Stimulated activated CD4-positive, alpha-beta T cell treated with anti-CD3 and anti-CD28 coated beads, TNF-alpha, amount 100 ng/mL, for 1 hour (primary cell): ENCODE results near the gene SART1.

Experiments used
- DNase-seq, 3 donors: peaks; one replicate each; pipeline ENCODE4 v3.0.0-alpha.2; 2020; ENCODE audit warnings: low read depth in 3 of 3, low spot score in 1 of 3

SART1 gene

DNA sequence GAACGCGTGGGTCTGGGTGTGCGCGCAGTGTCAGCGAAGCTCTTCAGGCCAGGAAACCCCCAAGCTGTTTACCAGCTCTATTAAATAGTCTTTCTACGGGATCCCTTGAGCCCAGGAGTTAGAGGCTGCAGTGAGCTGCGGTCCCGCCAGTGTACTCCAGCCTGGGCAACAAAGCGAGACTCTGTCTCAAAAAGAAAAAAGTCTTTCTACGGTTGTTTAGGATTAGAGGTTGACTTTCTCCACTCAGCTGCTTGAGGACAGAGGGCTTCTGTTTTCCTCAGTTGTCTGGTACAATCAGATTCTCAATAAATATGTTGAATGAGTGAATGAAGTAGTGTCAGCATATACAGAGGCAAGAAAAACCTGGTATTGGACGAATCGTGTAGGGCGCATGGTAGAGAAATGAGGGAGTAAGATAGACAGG lies 619 bp downstream of the SART1 start:
- no peak for DNase-seq

DNA sequence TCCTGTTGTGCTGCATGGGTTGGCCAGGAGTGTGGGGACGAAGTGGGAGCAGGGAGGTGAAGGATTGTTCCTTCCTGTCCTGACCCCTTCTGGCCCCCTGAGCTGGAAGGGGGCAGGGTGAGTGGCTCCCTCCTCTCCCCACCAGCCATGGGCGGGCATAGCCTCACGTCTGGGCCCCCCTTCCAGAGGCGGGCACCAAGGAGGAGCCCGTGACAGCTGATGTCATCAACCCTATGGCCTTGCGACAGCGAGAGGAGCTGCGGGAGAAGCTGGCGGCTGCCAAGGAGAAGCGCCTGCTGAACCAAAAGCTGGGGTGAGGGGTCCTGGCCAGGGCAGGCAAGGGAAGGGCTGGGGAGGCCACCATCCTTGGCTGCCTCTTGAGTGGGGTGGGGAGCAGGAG lies 3.4 kb downstream of the SART1 start:
- no peak for DNase-seq

DNA sequence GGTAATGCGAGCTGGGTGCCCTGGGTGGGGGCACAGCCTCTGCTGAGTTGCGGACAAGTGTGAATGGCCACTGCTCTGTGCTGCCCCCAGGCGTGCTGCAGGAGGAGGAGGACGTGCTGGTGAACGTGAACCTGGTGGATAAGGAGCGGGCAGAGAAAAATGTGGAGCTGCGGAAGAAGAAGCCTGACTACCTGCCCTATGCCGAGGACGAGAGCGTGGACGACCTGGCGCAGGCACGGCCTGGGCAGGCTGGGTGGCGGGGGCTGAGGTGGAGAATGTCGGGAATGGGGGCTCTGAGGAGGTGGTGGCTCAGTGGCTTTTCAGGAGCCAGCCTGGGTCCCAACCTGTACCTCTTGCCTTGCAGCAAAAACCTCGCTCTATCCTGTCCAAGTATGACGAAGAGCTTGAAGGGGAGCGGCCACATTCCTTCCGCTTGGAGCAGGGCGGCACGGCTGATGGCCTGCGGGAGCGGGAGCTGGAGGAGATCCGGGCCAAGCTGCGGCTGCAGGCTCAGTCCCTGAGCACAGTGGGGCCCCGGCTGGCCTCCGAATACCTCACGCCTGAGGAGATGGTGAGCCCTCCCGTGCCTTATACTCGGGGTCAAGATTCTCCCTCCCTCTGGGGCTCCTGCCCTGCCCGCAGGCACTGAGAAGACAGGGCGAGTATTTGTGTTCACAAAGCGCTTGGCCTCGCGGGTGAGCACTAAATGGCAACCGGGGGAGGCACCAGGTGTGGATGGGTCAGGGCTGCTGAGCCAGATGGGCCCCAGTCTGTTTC lies 4.6 kb downstream of the SART1 start:
- DNase-seq: no peak

DNA sequence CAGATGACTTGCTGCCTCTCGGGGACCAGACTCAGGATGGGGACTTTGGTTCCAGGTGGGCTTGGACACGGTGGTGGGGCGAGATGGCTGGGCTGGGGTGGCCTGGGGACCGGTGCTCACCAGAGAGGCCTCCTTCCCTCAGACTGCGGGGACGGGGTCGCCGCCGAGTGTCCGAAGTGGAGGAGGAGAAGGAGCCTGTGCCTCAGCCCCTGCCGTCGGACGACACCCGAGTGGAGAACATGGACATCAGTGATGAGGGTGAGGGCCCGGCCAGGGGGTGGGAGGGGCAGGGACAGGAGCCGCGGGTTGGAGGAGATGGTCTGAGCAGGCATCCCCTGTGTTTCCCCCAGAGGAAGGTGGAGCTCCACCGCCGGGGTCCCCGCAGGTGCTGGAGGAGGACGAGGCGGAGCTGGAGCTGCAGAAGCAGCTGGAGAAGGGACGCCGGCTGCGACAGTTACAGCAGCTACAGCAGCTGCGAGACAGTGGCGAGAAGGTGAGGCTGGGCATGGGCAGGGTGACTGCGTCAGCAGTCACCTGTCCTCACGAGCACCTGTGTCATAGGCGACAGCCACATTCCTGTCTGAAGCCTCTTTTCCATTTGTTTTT lies 5.9 kb downstream of the SART1 start:
- no peak for DNase-seq

DNA sequence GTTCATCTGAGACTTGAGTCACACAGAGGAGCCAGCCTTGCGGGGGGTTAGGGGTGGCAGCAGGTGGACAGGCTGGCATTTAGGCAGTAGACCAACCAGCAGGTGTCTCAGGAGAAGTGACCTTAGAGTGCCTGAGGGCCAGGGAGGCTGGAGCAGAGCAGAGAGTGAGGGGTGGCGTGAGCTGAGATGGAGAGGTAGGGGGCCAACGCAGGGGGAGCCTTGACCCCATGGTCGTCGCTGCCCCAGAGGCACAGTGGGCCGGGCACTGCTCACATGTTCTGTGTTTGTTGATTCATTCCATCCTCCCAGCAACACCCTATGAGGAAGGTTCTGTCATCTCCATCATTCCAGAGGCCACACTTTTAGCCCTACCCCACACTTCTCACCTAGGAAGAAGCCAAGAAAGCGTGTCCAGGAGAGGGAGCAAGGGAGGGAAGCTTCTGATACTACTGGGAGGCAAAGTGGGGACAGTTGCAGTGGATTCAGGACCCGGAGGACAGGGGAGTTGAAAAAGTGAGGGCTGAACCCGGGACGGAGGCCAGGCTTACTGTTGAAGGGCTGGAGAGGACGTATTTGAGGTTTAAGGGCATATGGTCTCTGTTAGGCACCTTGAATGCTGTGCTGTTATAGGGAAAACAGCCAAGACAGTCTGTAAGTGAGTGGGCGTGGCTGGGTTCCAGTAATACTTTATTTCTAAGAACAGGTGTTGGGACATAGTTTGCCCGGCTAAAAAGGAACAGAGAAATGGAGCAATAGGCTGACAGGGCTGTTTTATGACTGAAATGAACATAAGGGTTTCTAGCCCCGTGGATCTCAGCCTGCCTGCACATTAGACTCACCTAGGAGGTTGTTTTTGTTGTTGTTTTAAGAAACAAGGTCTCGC lies 7.3 kb downstream of the SART1 start:
- DNase-seq: no peak

DNA sequence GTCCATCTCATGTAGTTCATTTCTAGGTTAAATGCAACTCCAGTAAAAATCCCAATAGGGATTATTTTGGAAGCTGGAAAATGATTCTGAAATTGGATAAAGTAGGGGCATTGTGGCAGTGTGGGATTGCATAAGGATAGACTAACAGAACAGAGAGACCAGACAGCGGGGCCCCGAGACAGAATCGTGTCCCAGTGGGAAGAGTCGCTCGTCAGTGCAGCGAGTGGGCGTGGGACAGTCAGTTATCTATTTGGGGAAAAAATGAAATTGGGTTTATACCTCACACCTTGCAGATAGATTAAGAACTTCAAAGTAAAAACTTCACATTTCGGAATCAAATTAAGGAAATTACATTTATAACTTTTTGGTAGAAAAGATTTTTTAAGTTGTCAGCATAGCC lies 10.6 kb downstream of the SART1 start:
- DNase-seq: no peak

DNA sequence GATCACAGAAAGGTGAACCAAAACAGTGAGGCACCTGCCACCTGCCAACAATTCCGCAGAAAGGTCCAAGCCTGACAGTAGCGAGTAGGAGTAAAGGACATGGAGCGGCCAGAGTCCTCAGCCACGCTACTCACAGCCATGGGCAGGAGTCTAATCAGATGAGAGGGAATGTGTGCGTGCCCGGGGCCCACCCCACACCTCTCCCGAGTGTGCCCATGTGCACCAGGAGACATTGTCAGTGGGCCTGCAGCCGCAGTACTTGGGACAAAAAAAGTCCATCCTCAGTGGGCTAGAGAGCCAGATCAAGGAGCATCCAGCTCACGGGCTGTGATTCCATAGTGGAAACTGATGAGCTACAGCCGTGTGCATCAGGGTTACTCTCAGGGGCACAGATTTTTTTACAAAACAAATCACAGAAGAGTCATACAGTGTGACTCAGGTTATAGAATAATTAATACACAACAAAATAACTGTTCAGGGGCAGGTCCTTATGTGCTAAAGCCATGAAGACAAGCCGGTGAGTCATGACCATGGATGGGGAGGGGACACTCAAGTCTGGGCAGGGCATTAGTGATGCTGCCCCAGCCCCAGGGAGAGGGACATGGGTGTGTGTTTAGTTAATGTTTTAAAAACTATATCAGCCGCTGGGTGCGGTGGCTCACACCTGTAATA lies 12.0 kb downstream of the SART1 start:
- no peak for DNase-seq

DNA sequence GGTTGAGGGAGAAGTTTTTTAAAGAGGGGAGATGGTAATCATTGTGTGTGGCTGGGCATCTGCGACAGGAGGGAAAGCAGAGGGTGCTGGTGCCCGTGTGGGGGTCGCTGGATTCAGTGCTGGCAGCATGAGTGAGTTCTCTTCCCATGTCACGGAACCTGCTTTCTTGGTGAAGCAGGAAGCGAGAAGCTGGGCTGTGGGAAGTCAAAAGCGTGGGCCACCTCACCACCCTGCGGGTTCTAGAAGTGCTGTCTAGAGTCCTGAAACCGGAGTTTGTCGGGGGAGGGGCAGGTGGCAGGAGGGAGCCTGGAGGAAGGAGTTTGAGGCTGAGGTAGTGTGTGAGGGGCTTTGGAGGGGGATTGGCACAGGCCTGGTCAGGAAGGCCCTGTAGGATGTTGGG lies 14.2 kb downstream of the SART1 start:
- DNase-seq: no peak

DNA sequence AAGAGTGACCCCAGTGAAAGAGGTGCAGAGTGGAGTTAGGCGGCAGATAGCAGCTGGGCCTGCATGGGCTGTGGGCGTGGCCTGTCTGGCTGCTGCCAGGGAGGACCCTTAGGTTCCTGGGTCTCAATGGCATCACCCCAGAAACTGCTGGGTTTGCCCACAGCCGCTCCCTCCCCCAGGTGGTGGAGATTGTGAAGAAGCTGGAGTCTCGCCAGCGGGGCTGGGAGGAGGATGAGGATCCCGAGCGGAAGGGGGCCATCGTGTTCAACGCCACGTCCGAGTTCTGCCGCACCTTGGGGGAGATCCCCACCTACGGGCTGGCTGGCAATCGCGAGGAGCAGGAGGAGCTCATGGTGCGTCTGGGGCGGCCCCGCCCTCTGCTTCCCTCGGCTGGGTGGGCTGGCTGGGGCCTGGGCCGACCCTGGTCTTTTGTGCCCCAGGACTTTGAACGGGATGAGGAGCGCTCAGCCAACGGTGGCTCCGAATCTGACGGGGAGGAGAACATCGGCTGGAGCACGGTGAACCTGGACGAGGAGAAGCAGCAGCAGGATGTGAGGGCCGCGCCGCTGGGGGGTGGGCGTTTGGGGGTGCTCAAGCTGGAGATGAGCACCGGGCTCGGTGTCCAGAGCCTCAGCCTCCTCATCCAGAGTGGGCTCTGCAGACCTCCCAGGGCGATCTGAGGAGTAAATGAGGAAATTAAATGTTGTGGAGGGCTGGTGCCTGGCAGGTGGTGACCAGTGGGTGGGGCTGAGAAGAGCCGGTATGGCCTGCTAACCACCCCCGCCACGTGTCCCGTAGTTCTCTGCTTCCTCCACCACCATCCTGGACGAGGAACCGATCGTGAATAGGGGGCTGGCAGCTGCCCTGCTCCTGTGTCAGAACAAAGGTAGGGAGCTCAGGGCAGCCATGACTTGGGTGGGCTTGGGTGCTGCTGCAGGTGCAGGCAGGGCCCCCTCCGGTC lies 15.0 kb downstream of the SART1 start:
- DNase-seq: no peak

DNA sequence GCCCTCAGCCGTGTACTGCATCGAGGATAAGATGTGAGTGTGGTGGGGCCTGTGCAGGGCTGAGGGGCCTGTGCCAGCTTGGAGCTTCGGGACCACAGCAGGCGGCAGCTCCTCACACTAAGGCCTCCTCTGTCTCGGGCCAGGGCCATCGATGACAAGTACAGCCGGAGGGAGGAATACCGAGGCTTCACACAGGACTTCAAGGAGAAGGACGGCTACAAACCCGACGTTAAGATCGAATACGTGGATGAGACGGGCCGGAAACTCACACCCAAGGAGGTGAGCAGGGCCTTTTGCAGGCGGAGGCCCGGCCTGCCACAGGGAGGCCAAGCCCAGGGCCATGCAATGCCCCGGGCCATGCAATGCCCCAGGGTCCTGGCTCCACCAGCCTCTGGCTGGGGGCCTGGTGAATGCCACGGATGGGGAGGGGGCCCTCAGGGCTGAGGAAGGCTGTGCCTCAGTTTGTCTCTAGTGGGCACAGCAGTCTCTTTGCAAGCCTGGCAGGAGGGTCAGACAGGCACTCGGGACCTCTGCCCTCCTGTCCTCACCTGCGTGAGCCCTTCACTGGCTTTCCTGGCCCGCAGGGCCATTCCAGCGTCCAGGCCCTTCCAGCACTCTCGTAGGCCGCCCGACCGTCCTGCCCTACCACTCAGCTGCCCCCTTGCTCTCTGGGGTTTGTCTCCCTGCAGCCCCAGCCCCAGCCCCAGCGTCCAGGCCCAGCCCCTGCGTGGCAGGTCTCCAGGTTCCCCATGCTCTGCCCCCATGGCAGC lies 16.3 kb downstream of the SART1 start:
- no peak for DNase-seq

DNA sequence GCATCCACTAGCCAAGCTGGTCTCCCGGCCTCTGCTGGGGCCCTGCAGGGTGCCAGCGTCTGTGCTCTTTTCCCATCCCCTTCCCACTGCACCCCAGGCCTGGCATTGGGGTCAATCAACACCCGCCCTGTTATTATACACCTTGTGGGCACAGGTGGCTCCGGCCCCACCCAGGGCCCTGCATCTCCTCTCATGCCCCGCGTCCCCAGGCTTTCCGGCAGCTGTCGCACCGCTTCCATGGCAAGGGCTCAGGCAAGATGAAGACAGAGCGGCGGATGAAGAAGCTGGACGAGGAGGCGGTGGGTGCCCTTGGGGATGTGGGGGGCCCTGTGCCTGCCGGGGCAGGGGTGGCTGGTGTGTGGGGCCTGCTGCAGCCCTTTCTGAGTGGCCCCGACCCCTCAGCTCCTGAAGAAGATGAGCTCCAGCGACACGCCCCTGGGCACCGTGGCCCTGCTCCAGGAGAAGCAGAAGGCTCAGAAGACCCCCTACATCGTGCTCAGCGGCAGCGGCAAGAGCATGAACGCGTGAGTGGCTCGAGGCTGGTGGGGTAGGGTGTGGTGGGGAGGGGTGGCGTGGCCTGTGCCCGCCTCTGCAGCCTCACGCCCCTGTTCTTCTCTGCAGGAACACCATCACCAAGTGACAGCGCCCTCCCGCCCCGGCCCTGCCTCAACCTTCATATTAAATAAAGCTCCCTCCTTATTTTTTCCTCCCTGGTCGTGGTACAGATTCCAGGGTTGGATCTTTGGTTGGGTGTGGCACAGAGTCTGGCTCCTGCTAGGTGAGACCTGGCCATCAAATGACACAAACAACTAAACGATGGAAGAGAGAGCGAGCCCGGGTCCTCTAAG lies 17.1 kb downstream of the SART1 start:
- no peak for DNase-seq

DNA sequence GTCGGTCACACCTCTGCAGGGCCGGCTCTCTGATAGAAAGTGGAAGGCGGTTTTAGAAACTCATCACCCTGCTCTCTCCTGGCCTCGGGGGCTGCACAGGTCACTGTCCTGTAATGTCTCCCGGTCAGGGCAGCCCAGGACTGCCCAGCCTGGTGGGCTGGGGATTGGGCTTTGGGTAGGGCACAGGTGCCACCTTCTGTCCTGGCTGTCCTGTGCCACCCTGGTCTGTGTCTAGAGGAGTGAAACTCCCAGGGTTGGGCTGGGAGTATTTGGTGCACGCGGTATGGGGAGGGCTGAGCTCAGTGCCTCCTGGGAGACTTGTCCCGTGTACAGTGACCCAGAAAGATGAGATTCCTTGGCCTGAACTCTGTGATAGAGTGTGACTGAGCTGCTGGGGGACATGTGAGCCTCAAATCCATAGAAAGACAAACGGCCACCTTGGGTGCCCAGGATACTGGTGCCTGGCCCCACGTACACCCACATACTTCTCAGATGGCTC lies 17.8 kb downstream of the SART1 start:
- no peak for DNase-seq

DNA sequence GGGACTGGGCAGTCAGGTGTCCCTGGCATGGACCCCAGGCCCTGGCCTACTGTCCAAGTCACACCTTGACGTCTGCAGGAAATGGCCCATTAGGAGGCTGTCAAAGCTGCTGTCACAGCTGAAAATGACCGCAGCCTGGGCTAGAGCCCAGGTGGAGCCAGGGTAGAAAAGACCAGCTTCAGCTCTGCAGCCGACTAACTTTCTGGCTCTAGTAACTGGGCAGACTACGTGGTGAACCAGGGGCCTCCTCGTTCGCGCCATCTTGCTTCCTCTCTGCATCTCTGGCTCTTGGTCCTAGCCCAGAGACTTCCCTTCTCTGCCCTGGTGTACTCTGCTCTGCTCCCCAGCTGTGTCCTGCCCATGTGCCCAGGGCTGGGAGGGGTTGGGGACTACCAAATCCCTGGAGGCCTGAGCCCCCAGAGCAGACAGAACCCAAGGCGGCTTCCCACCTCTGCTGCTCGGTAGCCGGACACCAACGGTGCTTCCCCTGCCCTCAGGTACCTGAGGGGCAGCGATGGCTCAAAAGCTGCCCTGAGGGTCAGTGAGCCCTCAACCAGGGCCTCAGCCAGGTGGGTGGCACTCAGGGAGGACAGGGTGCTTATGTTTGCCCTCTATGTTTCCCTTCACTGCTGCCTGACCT lies 19.7 kb downstream of the SART1 start:
- DNase-seq: no peak

DNA sequence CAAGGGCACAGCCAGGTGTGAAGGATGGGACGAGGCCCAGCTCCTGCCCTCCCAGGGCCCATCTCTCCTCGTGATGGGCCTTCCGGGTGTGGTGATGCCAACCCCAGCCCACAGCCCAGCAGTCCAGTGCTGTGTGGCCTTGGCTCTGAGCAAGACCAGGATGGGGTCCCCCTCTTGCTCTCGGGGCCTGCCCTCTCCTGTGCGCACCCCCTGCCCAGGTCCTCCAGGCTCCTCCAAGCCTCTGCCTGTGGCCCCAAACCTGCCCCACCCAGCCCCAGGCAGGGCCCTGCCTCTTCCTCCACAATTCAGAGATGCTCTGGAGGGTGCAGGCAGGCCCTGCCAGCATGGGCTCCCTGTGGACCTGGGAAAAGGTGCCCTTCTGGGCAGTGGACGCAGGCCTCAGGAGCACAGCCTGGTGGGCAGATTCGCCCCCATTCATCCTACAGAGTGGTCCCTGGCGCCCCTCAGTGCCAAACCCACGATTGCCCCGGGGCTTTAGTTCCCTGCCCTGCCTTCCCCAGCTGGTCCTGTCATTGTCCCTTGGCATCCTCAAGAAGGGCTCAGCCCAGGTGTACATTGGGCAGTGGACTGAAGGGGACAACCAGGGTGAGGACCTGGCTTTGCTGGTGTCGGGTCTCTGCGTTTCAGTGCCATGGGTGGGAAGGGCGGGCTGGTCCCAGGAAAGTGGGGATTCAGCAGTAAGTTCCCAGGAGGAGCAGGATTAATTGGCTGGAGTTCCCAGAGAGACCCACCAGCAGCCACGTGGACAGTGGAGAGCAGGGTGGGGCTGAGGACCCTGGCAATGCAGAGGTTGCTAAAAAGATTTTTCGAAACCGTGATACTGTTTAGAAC lies 20.7 kb downstream of the SART1 start:
- no peak for DNase-seq

DNA sequence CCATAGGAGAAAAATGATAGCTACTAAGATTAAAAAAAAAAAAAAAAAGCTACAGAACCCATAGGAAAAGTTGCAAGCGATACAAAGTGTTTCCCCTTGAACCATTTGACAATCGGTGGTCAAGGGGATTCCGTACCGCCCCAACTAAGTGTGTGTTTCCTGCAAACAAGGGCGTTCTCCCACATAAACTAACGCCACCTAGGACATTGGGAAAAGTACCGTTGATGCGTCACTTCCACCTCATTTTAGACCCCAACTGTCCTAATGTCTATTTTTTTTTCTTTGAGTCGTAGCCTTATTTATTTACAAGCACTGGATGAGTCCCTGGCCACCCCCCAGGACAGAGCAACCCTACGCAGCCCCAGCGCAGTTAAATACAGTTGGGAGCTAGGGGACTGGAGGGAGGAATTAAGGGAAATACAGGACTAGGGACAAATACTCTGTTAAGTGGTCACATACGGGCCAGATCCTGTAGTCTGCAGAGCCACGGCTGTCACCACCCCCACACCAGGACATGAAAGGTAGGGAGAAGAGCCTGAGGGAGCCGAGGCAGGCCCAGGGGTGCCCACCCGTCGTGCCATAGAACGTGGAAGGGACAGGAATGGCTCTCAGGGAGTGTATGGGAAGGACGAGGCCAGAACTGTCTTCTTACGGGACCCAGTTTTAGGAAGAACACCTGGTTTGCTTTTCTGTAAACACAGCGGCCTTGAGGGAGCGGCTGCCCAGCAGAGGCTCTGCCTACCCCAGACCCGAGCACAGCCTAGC lies 21.5 kb downstream of the SART1 start:
- DNase-seq: no peak

DNA sequence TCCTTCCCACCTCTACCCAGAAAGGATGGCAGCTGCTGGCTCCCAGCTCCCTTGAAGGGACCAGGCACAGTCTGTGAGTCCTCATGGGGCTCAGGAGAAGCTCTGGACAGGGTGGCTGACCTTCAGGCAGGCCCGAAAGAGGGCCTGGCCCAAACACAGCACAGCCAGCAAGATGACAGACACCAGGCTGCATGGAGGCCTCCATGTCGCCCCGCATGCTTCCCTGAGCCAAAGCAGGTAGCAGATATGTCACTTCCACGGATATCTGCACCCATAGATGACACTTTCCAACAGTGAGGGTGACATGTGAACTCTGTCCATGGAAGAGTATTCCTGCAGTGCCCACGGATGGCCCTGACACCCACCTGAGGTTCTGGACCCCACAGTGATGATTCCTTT lies 22.1 kb downstream of the SART1 start:
- DNase-seq: no peak
